HepG2 (cell line): Measurements from ENCODE around the gene RNF114. TPM values are rescaled to one million over a fixed set of nuclear protein-coding genes. Genes with fewer than 3 reads are reported as not detected.

Experiments used
- ARNT2 ChIP-seq: sonication (generic); formaldehyde crosslinking; IDR thresholded peaks from 2 replicates; pipeline ENCODE4 v1.8.0; 2022; ENCODE audit warnings: mild to moderate bottlenecking, low read depth, missing genetic modification reagents, moderate library complexity
- RNF2 ChIP-seq: fragments of 450-650 bp; conservative IDR thresholded peaks from 2 replicates; pipeline ENCODE4 v1.6.1; 2016; ENCODE audit warnings: low read depth
- ZFP91 ChIP-seq: sonication (generic); formaldehyde crosslinking; IDR thresholded peaks from 2 replicates; pipeline ENCODE4 v1.9.0; 2022; ENCODE audit warnings: missing genetic modification reagents, mild to moderate bottlenecking, borderline replicate concordance
- ZNF776 ChIP-seq: sonication (generic); formaldehyde crosslinking; IDR thresholded peaks from 2 replicates; pipeline ENCODE4 v1.4.0; 2020; ENCODE audit warnings: mild to moderate bottlenecking, missing genetic modification reagents
- ZNF788 ChIP-seq: sonication (generic); formaldehyde crosslinking; IDR thresholded peaks from 2 replicates; pipeline ENCODE4 v1.5.0; 2020; ENCODE audit warnings: mild to moderate bottlenecking, missing genetic modification reagents, borderline replicate concordance
- ZSCAN12 ChIP-seq: sonication (generic); formaldehyde crosslinking; IDR thresholded peaks from 2 replicates; pipeline ENCODE4 v1.9.0; 2021; ENCODE audit warnings: mild to moderate bottlenecking, missing genetic modification reagents
- polyA plus RNA-seq, 8 experiments: library from polyadenylated mRNA; depleted of rRNA in 3 of 8; stranded (reverse) in 7 of 8; unstranded in 1 of 8; fragments of >200 nt; fragmentation: Illumina TruSeq in 4 of 8; extraction: Trizol in 4 of 8; gene quantifications; 2 replicates each; pipeline versions ENCODE4 v1.2.1 to v1.2.3, GENCODE V29; 2011 to 2016; ENCODE audit warnings: low read depth in 4 of 8, missing spikeins in 1 of 8, mixed read lengths in 1 of 8; ENCODE audit not compliant: insufficient read depth in 1 of 8
- total RNA-seq, 5 experiments: library from RNA; depleted of rRNA; stranded (reverse); fragments of >200 nt; fragmentation: Illumina TruSeq; extraction: Trizol; gene quantifications; 2 replicates each; pipeline ENCODE4 v1.2.3, GENCODE V29; 2016; ENCODE audit warnings: low read depth in 1 of 5
- TF ChIP-seq, protein P1 (sequence below): sonication (generic); formaldehyde crosslinking; IDR thresholded peaks from 2 replicates; pipeline ENCODE4 v1.5.1; 2020; ENCODE audit warnings: mild to moderate bottlenecking, missing genetic modification reagents, moderate library complexity

The RNF114 gene
- total and polyA plus RNA-seq, 2 of the 13 experiments (the other 11 are each of a cell fraction or from before 2014, with no cell fraction given): 119 to 126 TPM

DNA sequence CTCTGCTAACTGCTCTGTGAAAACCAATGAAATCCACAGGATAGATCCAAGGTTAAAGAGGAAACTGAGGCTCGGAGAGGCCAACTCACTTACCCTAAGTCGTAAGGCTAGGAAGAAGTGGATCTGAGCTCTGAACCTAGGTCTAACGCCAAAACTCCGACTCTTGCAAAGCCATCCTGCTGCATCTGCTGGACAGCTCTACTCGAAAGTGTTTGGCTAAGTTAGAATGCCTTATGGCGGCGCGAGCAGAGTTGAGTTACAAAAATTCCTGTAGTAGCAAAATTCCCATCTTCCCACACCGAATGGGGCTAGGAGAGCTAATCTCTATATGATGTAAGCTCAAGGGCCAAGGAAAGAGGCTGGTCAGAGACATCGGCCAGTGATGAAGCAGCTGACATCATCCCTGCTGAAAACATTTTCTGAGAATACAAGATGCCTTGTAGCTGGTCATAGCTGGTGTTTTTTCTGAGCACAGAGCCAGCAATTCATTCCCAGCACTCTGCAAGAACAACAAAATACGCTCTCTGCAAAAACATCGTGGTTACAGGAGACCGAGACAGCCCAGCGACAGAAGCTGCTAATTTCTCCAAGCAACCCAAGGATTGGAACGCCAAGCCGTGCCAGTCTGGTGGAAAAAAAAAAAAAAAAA, 22.7 kb upstream of the RNF114 start (continued):
- TF ChIP-seq, protein P1, sequence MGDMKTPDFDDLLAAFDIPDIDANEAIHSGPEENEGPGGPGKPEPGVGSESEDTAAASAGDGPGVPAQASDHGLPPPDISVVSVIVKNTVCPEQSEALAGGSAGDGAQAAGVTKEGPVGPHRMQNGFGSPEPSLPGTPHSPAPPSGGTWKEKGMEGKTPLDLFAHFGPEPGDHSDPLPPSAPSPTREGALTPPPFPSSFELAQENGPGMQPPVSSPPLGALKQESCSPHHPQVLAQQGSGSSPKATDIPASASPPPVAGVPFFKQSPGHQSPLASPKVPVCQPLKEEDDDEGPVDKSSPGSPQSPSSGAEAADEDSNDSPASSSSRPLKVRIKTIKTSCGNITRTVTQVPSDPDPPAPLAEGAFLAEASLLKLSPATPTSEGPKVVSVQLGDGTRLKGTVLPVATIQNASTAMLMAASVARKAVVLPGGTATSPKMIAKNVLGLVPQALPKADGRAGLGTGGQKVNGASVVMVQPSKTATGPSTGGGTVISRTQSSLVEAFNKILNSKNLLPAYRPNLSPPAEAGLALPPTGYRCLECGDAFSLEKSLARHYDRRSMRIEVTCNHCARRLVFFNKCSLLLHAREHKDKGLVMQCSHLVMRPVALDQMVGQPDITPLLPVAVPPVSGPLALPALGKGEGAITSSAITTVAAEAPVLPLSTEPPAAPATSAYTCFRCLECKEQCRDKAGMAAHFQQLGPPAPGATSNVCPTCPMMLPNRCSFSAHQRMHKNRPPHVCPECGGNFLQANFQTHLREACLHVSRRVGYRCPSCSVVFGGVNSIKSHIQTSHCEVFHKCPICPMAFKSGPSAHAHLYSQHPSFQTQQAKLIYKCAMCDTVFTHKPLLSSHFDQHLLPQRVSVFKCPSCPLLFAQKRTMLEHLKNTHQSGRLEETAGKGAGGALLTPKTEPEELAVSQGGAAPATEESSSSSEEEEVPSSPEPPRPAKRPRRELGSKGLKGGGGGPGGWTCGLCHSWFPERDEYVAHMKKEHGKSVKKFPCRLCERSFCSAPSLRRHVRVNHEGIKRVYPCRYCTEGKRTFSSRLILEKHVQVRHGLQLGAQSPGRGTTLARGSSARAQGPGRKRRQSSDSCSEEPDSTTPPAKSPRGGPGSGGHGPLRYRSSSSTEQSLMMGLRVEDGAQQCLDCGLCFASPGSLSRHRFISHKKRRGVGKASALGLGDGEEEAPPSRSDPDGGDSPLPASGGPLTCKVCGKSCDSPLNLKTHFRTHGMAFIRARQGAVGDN (CRISPR knock-in tag): no peak
- TF ChIP-seq ZNF776 (CRISPR knock-in tag) (no peak), ARNT2 (no peak), RNF2 (no peak), ZNF788 (CRISPR knock-in tag) (no peak), ZFP91 (CRISPR knock-in tag) (no peak), ZSCAN12 (no peak)
